ENCODE data around the gene RHCG.

GRCh38 chr15:89514596-89515406 lies 18.4 kb upstream of the RHCG start:
- TF ChIP-seq POLR2A (IDR thresholded peaks at IDR 0.05) (no peak), CTCF (IDR thresholded peaks at IDR 0.05) (no peak)

Data from body of pancreas (tissue), 4 donors.